HG02885 (cell line): ENCODE data around the gene KCNMB3.
A peak's percentile ranks its signal among the peaks of the same experiment; 100 is the strongest.
"Not testable (repeated sequence)": the region's sequence is repeated elsewhere in the genome, so short reads cannot be mapped to it uniquely, and the experiment has no call there.

Experiments used
- ATAC-seq: cut with Tn5 transposase; IDR thresholded peaks from one replicate; pipeline ENCODE4 v1.9.1; 2021; ENCODE audit warnings: mild to moderate bottlenecking; ENCODE audit not compliant: unreplicated experiment, poor library complexity

Gene KCNMB3

GRCh38 chr3:179265875-179266274 is 15.0 kb upstream of the KCNMB3 start:
- peak; percentile 50 for ATAC-seq

DNA sequence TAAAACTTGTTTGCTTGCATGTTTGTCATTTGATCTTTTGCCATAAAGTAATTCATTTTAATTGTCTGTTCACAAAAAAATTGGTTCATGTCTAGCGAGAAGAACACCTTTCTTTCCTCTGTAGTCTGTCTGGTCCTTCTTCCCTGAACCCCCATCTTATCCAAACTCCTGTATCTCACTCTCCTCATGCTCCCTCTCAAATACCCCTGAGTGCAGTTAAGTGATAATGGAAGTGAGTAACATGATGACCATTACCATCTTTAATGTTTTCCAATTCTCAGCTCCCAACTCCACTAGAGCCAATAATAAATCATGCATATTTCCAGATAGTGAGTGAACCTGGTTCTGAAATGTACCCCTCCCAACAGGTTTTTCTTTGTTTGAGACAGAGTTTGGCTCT is 14.2 kb upstream of the KCNMB3 start:
- no peak for ATAC-seq

GRCh38 chr3:179264449-179264848 is 13.5 kb upstream of the KCNMB3 start:
- ATAC-seq = no peak

DNA sequence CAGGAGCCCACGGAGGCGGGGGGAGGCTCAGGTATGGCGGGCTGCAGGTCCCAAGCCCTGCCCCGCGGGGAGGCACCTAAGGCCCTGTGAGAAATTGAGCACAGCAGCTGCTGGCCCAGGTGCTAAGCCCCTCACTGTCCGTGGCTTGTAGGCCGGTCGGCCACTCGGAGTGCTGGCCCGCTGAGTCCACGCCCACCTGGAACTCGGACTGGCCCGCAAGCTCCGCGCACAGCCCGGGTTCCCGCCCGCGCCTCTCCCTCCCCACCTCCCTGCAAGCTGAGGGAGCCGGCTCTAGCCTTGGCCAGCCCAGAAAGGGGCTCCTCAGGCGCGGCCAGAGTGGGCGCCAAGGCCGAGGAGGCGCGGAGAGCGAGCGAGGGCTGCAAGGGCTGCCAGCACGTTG is 12.2 kb upstream of the KCNMB3 start:
- no peak for ATAC-seq

DNA sequence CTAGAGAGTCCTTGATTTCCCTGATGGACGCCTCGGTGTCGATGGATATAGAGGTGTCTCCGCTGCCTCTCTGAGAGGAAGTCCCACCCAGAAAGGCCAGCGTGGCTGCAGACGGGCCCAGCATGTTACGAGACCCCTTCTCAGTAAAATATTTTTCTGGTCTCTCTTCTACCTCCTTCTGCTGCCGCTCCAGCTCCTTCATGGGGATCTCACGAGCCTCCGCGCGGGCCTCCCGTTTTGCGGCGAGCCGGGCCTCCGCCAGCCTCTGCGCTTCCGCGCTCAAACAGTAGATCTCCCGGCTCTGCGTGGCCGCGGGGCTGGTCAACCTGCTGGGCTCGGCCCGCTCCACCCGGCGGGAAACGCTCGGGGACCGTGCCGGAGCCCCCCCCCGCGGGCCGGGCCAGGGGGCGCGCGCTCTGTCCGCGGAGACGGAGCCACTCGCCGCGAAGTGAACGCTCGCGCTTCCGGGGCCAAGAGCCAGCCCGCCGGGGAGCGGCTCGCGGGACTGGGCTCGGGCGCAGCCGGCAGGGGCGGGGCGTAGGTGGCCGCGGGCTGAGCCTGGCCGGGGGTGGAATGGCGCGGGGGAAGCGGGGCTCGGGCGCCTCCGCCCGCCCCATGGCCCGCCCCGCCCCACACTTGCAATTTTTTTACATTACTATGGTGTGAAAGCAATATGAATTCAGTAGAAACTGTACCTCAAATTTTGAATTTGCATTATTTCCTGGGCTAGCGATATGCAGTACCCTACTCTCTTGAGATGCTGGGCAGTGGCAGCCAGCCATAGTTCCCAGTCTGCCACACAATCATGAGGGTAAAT is 10.2 kb upstream of the KCNMB3 start:
- peak; percentile 86 for ATAC-seq

DNA sequence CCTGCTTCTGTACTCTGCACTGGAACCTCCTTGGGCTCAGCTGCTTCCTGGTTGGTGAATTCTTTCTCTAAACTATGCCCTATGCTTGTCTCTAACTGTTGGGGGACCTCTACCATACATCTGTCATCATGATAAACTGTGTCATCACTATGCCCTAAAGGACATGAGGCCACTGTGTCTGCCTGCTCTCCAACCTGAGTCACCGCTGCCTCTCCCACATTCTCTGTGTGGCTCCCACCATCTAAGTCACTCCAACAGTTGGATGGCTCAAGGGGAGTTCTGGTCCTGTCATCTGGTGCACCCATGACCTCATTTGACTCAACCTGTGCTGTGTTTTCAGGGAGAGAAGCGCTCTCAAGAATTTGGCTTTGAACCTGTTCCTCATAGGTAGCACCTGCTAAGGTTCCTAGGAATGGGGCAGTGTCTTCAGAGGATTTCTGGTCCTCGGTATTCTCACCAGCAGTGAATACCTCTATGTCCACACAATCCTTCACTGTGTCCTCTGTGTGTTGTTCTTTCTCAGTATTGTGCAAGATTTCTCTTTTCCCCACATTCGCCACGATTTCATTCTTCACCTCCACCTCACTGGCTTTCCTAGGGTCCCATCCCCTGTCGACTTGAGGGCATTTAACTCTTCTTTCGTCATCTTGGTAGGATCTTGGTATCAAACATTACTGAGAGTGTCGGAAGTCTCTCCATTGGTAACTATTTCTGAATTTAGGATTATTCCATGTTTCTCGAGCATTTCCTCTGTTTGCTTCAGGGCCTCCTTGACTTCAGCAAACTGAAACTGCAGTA is 9.2 kb upstream of the KCNMB3 start:
- not testable (repeated sequence) for ATAC-seq

- ATAC-seq = no peak
These were observed 7.9 kb upstream of the KCNMB3 start for GRCh38 chr3:179258820-179259219.

GRCh38 chr3:179257742-179258141 is 6.8 kb upstream of the KCNMB3 start:
- not testable (repeated sequence) for ATAC-seq

GRCh38 chr3:179256813-179257212 is 5.9 kb upstream of the KCNMB3 start:
- ATAC-seq = no peak

DNA sequence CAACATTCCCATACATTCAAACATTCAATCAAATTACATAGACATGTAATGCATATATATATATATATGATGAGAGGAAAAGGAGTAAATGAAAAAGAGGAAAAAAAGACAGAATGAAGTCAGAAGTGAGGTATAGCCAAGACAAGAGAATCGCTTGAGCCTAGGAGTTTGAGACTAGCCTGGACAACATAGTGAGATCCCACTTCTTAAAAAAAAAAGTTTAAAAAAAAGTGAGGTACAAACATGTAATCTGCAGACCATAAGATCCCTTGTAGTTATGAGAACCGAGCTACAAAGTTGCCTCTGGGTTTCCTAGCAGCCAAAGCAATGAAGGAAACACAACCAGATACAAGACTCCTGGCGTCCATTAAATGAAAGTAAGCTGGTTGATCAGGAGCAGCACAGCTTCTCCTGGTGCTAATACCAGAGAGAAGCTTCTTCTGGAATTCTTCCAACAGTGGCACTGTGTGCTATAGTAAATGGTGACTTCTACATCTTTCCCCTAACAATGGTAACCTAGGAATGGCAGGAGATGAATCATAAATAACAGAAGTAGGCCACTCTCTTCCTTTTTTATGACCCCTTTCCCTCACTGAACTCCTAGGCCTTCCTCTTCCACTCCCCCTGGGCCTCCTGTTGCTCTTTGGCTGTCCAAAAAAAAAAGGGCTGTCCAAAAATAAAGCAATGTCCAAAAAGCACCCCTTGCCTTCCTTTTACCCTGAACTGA is 3.5 kb downstream of the KCNMB3 start:
- ATAC-seq = no peak

DNA sequence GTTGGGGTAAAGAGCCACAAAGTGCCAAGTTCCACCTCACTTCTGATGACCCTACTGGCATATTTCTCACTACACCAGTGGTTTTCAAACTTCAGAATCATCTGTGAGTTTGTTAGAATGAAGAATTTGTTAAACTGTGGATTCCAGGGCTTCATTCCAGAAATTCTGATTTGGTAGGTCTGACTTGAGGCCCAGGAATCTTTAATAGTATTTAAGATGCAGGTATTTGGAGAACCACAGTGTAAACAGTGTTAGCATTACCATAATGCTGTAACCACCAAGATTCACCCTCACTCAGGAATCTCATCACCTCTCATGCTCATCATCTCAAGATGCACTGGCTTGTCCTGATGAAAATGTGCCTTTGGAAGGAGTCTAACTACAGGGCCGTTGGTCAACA is 6.0 kb downstream of the KCNMB3 start:
- no peak for ATAC-seq

DNA sequence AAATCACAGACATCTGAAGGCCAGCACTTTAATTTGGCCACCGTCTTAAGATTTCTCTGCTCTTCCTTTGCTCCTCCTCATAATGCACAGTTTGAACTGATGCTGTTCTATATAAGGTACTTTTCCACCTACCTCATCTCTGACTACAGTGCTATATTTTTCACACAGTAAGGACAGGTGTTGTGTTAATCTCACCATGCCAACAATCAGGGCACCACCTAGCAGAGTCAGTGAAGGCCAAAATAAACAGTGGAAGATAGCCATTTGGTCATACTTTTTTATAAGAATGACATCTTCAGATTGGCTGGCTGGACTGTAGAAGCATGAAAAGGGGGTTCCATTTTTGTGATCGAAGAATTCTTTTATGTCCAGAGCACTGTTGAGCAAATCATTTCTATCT is 8.1 kb downstream of the KCNMB3 start:
- ATAC-seq = not testable (repeated sequence)

GRCh38 chr3:179240299-179240698 is 10.6 kb downstream of the KCNMB3 start:
- not testable (repeated sequence) for ATAC-seq

- peak; percentile 87 for ATAC-seq
These were observed 14.1 kb downstream of the KCNMB3 start for GRCh38 chr3:179236669-179237301.

DNA sequence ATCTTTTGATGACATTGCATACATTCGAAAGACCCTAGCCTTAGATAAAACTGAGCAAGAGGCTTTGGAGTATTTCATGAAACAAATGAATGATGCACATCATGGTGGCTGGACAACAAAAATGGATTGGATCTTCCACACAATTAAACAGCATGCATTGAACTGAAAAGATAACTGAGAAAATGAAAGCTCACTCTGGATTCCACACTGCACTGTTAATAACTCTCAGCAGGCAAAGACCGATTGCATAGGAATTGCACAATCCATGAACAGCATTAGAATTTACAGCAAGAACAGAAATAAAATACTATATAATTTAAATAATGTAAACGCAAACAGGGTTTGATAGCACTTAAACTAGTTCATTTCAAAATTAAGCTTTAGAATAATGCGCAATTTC is 16.7 kb downstream of the KCNMB3 start:
- ATAC-seq = no peak

- no peak for ATAC-seq
These were observed 17.9 kb downstream of the KCNMB3 start for GRCh38 chr3:179233043-179233442.

DNA sequence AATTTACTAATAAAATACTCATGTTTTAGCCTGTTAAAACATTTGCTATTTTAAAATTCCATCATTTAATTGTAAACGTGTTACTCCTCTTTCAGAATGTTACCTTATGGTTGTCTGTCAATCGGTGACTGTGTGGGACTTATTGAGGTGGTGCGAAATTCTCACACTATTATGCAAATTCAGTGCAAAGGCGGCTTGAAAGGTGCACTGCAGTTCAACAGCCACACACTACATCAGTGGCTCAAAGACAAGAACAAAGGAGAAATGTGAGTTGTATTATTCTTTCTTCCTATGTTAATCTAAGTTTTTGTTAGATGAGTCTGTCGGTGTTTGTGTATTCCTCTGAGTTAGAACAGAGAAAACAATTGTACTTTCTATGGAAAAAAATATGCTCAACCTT is 21.7 kb downstream of the KCNMB3 start:
- no peak for ATAC-seq

DNA sequence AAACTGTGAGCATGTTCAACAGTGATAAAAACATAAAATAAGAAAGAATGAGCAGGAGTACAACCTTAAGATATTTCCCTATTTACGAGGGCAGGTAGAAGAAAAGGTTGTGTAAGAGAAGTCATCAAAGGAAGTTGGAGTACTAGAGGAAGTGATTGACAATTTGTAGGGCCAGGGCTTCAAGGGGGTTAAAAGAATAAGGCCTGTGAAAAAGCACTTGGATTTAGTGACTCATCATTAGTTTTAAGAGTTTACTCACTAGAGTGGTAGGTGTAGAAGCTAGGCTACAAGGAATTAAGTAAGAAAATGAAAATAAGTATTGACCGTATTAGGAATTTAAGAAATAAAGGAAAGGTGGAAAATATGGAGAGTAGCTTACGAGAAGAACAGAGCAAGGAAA is 23.6 kb downstream of the KCNMB3 start:
- ATAC-seq = no peak

GRCh38 chr3:179224584-179224983 is 26.3 kb downstream of the KCNMB3 start:
- ATAC-seq = no peak

GRCh38 chr3:179223548-179223947 is 27.4 kb downstream of the KCNMB3 start:
- ATAC-seq = no peak
